Measurements from ENCODE around the gene PTPRO.

PTPRO gene

DNA sequence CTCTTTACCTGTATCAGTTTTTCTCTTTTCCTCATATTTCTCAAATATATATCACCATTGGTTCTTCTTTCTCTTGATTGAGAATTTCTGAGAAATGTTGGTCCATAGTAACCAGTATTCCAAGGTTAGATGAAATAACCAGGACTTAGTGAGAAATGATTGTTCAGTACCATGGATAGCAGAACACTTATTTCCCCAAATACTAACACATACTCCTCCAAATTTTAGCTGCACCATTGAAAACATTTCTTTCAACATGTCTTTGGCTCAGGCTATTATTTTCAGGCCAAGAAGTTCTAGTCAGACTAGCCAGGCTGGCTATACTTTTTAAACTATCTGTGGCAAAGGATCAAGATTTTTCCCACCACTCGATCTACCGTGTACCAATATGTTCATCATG, 113.3 kb downstream of the PTPRO start:
- TF ChIP-seq, protein P1, sequence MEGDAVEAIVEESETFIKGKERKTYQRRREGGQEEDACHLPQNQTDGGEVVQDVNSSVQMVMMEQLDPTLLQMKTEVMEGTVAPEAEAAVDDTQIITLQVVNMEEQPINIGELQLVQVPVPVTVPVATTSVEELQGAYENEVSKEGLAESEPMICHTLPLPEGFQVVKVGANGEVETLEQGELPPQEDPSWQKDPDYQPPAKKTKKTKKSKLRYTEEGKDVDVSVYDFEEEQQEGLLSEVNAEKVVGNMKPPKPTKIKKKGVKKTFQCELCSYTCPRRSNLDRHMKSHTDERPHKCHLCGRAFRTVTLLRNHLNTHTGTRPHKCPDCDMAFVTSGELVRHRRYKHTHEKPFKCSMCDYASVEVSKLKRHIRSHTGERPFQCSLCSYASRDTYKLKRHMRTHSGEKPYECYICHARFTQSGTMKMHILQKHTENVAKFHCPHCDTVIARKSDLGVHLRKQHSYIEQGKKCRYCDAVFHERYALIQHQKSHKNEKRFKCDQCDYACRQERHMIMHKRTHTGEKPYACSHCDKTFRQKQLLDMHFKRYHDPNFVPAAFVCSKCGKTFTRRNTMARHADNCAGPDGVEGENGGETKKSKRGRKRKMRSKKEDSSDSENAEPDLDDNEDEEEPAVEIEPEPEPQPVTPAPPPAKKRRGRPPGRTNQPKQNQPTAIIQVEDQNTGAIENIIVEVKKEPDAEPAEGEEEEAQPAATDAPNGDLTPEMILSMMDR (IDR thresholded peaks at IDR 0.05; ENCODE audit: extremely low read depth, missing control alignments) = no peak
- no peak for DNase-seq (ENCODE audit: low spot score)

DNA sequence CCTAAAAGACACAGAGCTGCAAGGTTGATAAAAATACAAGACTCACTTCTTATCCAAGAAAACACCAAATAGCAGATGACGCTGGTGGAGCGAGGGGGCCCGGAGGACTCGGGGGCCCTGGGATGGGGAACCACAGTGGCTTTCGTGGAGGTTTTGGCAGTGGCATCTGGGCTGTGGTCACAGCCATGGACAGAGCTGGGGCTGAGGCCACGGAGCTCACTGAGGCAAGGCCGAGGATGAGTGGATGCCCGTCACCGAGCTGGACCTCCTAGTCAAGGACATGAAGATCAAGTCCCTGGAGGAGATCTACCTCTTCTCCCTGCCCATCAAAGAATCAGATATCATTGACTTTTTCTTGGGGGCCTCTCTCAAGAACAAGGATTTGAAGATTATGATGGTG, 117.2 kb downstream of the PTPRO start:
- TF ChIP-seq, protein P1 (IDR thresholded peaks at IDR 0.05; ENCODE audit: extremely low read depth, missing control alignments) = no peak
- DNase-seq (ENCODE audit: low spot score) = no peak

DNA sequence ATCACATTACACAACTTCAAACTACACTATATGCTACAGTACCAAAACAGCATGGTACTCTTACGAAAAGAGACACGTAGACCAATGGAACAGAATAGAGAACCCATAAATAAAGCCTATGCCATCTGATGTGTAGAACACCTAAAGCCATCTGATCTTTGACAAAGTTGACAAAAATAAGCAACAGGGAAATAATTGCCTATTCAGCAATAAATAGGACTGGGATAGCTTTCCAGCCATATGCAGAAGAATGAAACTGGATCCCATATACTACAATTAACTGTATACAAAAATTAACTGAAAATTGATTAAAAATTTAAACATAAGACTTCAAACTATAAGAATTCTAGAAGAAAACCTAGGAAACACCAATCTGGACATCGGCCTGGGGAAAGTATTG, 120.7 kb downstream of the PTPRO start:
- DNase-seq (ENCODE audit: low spot score) = no peak
- TF ChIP-seq, protein P1 (IDR thresholded peaks at IDR 0.05; ENCODE audit: extremely low read depth, missing control alignments) = no peak

DNA sequence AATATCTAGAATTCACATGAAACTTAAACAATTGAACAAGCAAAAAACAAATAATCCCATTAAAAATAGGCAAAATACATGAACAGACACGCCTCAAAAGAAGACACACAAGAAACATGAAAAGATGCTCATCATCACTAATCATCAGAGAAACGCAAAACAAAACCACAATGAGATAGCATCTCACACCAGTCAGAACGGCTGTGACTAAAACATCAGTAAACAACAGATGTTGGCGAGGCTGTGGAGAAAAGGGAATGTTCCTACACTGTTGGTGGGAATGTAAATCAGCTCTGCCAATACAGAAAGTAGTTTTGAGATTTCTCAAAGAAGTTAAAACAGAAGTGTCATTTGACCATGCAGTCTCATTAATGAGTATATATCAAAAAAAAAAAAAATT, 121.3 kb downstream of the PTPRO start:
- DNase-seq (ENCODE audit: low spot score) = no peak

DNA sequence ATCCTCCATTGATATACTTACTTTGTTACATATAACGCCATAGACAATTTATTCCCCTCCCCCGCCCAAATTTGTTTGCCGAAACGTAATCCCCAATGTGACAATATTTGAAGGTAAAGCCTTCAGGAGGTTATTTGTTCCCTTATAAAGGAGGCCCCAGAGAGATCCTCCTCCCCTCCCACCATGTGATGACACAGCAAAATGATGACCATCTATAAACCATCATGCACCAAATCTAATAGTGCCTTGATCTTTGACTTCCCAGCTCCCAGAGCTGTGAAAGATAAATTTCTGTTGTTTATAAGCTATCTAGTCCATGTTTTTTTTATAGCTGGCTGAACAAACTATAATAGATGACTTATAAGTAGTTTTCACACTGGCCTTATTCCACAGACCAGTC, 122.2 kb downstream of the PTPRO start:
- TF ChIP-seq, protein P1 (IDR thresholded peaks at IDR 0.05; ENCODE audit: extremely low read depth, missing control alignments) = no peak
- no peak for DNase-seq (ENCODE audit: low spot score)

More for the DNA sequence above, 121.3 kb downstream of the PTPRO start:
- TF ChIP-seq, protein P1 (IDR thresholded peaks at IDR 0.05; ENCODE audit: extremely low read depth, missing control alignments) = no peak

DNA sequence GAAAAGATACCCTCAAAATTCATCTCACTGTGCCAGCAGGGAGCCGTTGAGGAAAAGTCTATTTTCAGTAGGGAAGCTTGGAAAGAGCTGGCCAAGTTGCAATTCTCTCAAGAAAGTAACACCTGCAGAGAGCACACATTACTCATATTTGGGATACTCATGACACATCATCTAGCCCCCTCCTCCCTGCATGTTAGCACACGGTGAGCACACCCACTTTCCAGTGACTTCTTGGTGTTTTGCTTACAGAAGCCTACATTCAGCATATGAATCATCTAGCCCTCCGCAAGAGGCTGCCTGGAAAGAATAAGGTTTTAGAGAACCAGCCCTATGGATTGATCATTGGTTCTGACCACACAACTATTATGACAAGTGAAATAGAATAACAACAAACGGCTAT, 124.5 kb downstream of the PTPRO start:
- TF ChIP-seq, protein P1 (IDR thresholded peaks at IDR 0.05; ENCODE audit: extremely low read depth, missing control alignments) = no peak
- DNase-seq (ENCODE audit: low spot score) = no peak

DNA sequence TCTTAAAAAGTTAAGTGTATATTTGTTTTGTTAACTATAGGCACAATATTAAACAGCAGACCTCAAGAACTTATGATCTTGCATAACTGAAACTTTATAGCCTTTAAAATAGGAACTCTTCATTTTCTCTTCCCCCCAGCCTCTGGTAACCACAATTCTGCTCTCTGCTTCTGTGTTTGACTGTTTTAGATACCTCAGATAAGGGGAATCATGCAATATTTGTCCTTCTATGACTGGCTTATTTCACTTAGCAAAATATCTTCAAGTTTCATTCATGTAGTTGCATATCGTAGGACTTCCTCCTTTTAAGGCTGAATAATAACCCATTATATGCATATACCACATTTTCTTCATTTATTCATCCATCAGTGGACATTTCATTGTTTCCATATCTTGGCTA, 131.3 kb downstream of the PTPRO start:
- TF ChIP-seq, protein P1 (IDR thresholded peaks at IDR 0.05; ENCODE audit: extremely low read depth, missing control alignments) = no peak
- DNase-seq (ENCODE audit: low spot score) = no peak

Measured in GM20000 (cell line).